Measurements from ENCODE around the gene PRPF6.

The PRPF6 gene

GRCh38 chr20:63947638-63948456, 33.1 kb upstream of the PRPF6 start:
- TF ChIP-seq POLR2A (IDR thresholded peaks at IDR 0.05; ENCODE audit: low read depth, low read length) (no peak), POLR2AphosphoS5 (IDR thresholded peaks at IDR 0.05; ENCODE audit: low read depth, low read length) (no peak), TAF1 (IDR thresholded peaks at IDR 0.05; ENCODE audit: borderline replicate concordance, low read depth, low read length) (no peak)
- FAIRE-seq = no peak
- no peak for DNase-seq (ENCODE audit: insufficient read length)

DNA sequence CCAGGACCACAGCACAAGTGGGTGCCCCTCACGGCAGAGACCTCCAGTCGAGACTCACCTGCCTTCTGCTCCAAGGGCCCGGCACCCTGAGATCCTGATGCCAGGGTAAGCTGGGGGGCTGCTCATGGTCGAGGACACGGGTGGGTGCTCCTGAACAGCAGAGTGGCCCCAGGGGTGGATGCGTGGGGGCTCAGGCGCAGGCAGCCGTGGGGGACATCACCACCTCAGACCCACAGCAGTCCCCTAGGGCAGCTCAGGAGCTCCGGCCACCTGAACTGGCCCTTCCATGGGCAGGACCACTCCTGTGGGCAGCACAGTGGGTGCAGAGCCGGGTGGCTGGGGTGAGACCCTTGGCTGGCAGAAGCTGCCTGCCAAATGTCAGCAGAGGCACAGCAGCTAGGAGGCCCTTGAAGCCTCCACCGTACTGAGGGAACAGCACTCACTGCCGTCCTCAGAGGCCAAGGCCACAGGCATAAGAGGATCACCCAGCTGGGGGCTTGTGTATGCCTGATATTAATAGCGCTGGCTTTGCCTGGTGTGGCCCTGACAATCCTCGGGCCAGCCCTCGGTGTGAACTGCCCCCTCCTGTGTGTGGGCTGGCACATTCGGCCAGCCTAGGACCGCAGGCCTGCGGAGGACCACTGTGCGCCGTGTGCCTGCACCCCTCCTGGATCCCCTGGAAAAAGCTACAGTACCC, 30.1 kb upstream of the PRPF6 start:
- TF ChIP-seq POLR2A (IDR thresholded peaks at IDR 0.05; ENCODE audit: low read depth, low read length) (no peak), POLR2AphosphoS5 (IDR thresholded peaks at IDR 0.05; ENCODE audit: low read depth, low read length) (no peak), TAF1 (IDR thresholded peaks at IDR 0.05; ENCODE audit: borderline replicate concordance, low read depth, low read length) (no peak)
- DNase-seq (ENCODE audit: insufficient read length) = no peak
- no peak for FAIRE-seq

DNA sequence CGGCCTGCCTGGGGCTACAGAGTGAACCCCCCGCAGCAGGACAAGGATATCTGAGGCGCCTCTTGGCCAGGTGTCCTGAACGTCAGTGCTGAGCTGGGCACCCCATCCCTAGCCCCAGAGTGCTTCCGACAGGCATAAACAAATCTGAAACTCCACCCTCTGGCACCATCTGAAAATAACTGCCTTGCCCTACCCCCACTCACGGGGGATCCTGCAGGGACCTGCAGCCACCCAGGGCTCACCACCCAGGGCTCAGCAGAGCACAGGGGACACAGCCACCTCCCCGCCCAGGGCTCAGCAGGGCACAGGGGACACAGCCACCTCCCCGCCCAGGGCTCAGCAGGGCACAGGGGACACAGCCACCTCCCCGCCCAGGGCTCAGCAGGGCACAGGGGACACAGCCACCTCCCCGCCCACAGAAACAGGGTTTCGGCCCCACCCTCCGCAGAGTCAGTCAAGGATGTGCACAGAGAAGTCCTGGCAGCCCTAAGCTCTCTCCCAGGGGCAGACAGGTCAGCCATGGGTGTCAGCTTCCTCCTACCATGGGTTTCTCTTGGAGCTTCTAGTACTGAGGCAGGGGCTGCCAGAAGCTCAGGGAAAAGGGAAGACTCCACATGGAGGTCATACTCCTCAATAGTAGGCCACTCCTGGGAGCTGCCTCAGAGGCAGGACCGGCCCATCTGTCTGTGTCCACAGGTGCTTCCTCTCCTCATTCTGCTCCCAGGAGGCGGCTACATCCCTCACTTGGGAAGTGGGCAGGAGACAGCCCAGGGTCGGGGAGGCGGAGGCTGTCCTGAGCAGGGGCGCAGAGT, 29.3 kb upstream of the PRPF6 start:
- FAIRE-seq (no peak), DNase-seq (ENCODE audit: insufficient read length) (no peak)
- no peak for TF ChIP-seq POLR2A (IDR thresholded peaks at IDR 0.05; ENCODE audit: low read depth, low read length)
- TF ChIP-seq POLR2AphosphoS5 (IDR thresholded peaks at IDR 0.05; ENCODE audit: low read depth, low read length) = no peak
- no peak for TF ChIP-seq TAF1 (IDR thresholded peaks at IDR 0.05; ENCODE audit: borderline replicate concordance, low read depth, low read length)

DNA sequence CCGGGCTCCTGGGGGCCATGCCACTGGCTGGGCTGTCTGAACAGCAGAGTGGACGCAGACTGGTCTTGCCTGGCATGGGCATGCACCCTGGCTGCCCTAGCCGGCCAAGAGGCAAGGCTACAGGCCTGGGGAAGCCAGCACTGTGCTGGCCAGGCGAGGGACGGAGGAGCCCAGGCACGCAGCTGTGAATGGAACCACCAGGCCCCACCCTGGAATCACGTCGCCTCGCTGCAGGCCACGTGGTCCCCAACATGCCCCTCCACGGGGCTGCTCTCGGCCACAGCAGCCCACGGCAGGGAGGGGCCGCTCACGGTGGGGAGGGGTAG, 28.8 kb upstream of the PRPF6 start:
- no peak for DNase-seq (ENCODE audit: insufficient read length)
- FAIRE-seq = no peak
- no peak for TF ChIP-seq POLR2AphosphoS5 (IDR thresholded peaks at IDR 0.05; ENCODE audit: low read depth, low read length)

DNA sequence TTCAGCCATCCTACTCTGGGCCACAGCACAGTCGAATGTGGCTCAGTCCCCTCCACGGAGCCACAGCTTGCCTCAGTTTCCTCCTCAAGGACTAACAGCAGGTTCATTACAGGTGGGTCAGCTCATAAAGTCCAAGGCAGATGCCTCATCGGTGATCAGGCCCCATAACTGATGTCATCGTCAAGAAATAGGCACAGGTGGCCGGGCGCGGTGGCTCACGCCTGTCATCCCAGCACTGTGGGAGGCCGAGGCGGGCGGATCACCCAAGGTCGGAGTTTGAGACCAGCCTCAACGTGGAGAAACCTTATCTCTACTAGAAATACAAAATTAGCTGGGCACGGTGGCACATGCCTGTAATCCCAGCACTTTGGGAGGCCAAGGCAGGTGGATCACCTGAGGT, 28.2 kb upstream of the PRPF6 start:
- FAIRE-seq = no peak
- TF ChIP-seq TAF1 (IDR thresholded peaks at IDR 0.05; ENCODE audit: borderline replicate concordance, low read depth, low read length) (no peak), POLR2A (IDR thresholded peaks at IDR 0.05; ENCODE audit: low read depth, low read length) (no peak), POLR2AphosphoS5 (IDR thresholded peaks at IDR 0.05; ENCODE audit: low read depth, low read length) (no peak)

GRCh38 chr20:63953764-63954429, 27.0 kb upstream of the PRPF6 start:
- TF ChIP-seq POLR2A (IDR thresholded peaks at IDR 0.05; ENCODE audit: low read depth, low read length) (no peak), TAF1 (IDR thresholded peaks at IDR 0.05; ENCODE audit: borderline replicate concordance, low read depth, low read length) (no peak), POLR2AphosphoS5 (IDR thresholded peaks at IDR 0.05; ENCODE audit: low read depth, low read length) (no peak)
- no peak for FAIRE-seq
- DNase-seq (ENCODE audit: insufficient read length) = no peak

More for the DNA sequence above, 28.2 kb upstream of the PRPF6 start:
- no peak for DNase-seq (ENCODE audit: insufficient read length)

DNA sequence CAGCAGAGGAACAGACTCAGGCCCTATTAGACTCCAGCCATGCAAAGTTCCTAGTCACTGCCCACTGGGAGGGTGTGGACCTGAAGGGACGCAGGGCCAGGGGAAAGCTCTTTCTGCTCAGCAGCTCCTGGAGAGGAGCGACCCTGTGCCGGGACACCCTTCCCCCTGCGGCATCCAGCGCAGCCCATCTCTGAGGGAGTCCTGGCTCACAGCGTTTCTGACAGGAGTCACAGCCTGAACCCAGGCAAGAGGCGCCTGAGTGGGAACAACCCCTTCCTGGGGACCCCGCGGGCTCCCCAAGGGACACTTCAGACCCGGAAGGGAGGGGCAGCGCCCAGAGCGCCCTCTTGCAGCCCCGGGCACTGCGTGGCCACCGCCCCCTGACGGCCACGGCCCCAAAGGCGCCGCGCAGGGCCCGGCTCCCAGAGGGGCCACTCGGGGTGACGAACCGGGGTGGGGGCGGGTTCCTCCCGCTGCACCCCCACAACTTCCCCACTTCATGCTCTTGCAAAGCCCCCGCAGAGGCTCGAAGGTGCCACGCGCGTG, 25.6 kb upstream of the PRPF6 start:
- FAIRE-seq (no peak), DNase-seq (ENCODE audit: insufficient read length) (peak; percentile 70)
- TF ChIP-seq TAF1 (IDR thresholded peaks at IDR 0.05; ENCODE audit: borderline replicate concordance, low read depth, low read length) (no peak), POLR2AphosphoS5 (IDR thresholded peaks at IDR 0.05; ENCODE audit: low read depth, low read length) (no peak), POLR2A (IDR thresholded peaks at IDR 0.05; ENCODE audit: low read depth, low read length) (no peak)

DNA sequence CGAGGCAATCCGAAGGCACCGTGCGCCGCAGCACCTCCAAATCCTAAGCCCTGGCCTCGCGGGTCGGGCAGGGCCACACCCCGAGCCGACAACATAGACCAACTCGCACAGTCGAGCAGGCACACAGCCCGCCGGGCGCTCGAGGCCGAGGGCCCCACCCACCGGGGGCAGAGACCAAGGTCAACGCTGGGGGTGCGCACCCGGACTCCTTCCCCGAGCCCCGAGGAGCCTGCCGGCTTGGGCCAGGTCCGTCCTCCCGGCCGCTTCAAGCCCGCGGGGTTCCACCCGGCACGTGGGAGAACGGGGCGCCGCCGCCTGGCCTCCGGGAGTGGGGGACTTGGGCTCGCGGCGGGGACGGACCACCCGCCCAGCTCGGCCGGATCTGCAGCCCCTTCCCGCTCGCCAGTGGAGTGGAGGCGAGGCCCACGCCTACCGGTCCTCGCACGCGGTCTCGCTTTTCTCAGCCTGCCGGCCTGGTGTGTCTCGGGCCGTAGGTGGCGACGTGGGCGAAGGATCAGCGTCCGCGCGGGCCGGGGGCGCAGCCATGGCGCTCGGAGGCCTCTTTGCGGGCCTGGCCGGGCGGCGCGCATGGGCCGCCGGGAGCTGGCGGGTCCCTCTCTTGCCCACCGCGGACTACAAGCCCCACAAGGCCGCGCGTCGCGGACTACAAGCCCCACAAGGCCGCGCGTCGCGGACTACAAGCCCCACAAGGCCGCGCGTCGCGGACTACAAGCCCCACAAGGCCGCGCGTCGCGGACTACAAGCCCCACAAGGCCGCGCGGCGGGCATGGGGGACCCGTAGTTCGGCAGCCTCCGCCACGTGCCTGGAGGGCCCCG, 24.9 kb upstream of the PRPF6 start, which contains the start of gene UCKL1:
UCKL1 (minus strand) TSS at position 590 of the 837 bp plus-strand sequence; CDS start at position 546, 44 bp downstream.
- TF ChIP-seq POLR2AphosphoS5 (IDR thresholded peaks at IDR 0.05; ENCODE audit: low read depth, low read length) (0 out of 2 replicates have a peak, but pooled peaks have one; percentile 52), POLR2A (IDR thresholded peaks at IDR 0.05; ENCODE audit: low read depth, low read length) (peak; percentile 81), TAF1 (IDR thresholded peaks at IDR 0.05; ENCODE audit: borderline replicate concordance, low read depth, low read length) (0 out of 2 replicates have a peak, but pooled peaks have one; percentile 27)
- FAIRE-seq (peak; percentile 58), DNase-seq (ENCODE audit: insufficient read length) (peak; percentile 97)

DNA sequence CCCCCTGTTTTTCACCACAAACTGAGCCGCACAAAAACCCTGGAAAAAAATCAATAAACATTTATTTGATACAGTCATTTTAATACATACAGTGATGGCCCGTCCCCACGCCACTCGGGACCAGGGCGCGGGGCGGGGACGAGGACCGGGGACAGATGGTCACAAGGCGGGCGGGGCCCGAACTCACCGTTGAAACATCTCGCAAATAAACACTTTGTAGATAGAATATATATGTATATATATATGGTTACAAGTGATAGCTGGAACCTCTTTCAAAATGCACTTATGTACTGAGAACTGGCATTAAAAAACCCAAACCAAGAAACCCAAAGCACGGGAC, 24.3 kb upstream of the PRPF6 start:
- no peak for TF ChIP-seq POLR2AphosphoS5 (IDR thresholded peaks at IDR 0.05; ENCODE audit: low read depth, low read length)
- TF ChIP-seq POLR2A (IDR thresholded peaks at IDR 0.05; ENCODE audit: low read depth, low read length) = no peak
- no peak for TF ChIP-seq TAF1 (IDR thresholded peaks at IDR 0.05; ENCODE audit: borderline replicate concordance, low read depth, low read length)
- no peak for DNase-seq (ENCODE audit: insufficient read length)
- no peak for FAIRE-seq
